Activated T-cell treated with anti-CD3 and anti-CD28 coated beads, Interleukin-2, amount 50 U/mL, for 72 hours (primary cell): ENCODE measurements around the gene ABHD8. TPM values are rescaled to one million over a fixed set of nuclear protein-coding genes. Genes with fewer than 3 reads are reported as not detected.
"Not testable (repeated sequence)": the region's sequence is repeated elsewhere in the genome, so short reads cannot be mapped to it uniquely, and the experiment has no call there.

Source experiments
- ATAC-seq, 2 donors: fragments of 150-1000 bp; cut with Tn5 transposase; replicated peaks in 1 of 2; 2 replicates each; pipeline ENCODE4 v1.10.0; 2021; ENCODE audit warnings: moderate library complexity in 2 of 2, mild to moderate bottlenecking in 1 of 2
- DNase-seq, 2 donors: peaks; one replicate each; pipeline ENCODE4 v3.0.0; 2021 to 2022; ENCODE audit warnings: mixed read lengths in 1 of 2
- H3K27ac Mint-ChIP-seq: one replicate; pipeline ENCODE4 v1.8.0; 2022; ENCODE audit warnings: mild to moderate bottlenecking, moderate library complexity, mixed read lengths
- H3K27me3 Mint-ChIP-seq: one replicate; pipeline ENCODE4 v1.8.0; 2022; ENCODE audit warnings: low read depth, mixed read lengths
- H3K36me3 Mint-ChIP-seq, 2 donors: one replicate each; pipeline ENCODE4 v1.8.0; 2022; ENCODE audit warnings: mixed read lengths in 2 of 2, mild to moderate bottlenecking in 1 of 2; ENCODE audit not compliant: insufficient read depth in 2 of 2
- H3K4me1 Mint-ChIP-seq: one replicate; pipeline ENCODE4 v1.8.0; 2022; ENCODE audit warnings: low read depth, mixed read lengths
- H3K4me3 Mint-ChIP-seq, 2 donors: one replicate each; pipeline ENCODE4 v1.8.0; 2022; ENCODE audit warnings: mild to moderate bottlenecking in 2 of 2, mixed read lengths in 2 of 2, moderate library complexity in 2 of 2
- H3K9me3 Mint-ChIP-seq, 2 donors: one replicate each; pipeline ENCODE4 v1.8.0; 2022; ENCODE audit warnings: mixed read lengths in 2 of 2
- total RNA-seq, 2 donors: library from RNA; stranded (reverse); gene quantifications; one replicate each; pipeline ENCODE4 v1.2.3, GENCODE V29; 2022

Gene ABHD8
- total RNA-seq, 2 donors from 2014 or later = 16.1 to 16.6 TPM

GRCh38 chr19:17305517-17306284, 2.5 kb upstream of the ABHD8 start, which contains the start of gene MRPL34:
TSS of gene MRPL34 (plus strand) at chr19:17305872. CDS start at chr19:17305893, 21 bp downstream.
- peak within 1 kb of the TSS; percentile 77 for H3K27ac Mint-ChIP-seq
- H3K27me3 Mint-ChIP-seq = no peaks in the 10 kb centered on the region
- no peaks in the 10 kb centered on the region for H3K9me3 Mint-ChIP-seq
- peaks cover 54% of the 10 kb centered on the region for H3K4me1 Mint-ChIP-seq
- ATAC-seq (peak; percentile 71 to 75), DNase-seq (peak; percentile 96 to 98)
- H3K4me3 Mint-ChIP-seq = peak within 1 kb of the TSS; percentile 86 to 94
- H3K36me3 Mint-ChIP-seq = peaks cover 0 to 1% of the 10 kb centered on the region in 2 donors

GRCh38 chr19:17305216-17305516, 1.9 kb upstream of the ABHD8 start:
- peak overlapping the region; percentile 86 to 94 for H3K4me3 Mint-ChIP-seq
- H3K4me1 Mint-ChIP-seq = peaks cover 49% of the 10 kb centered on the region
- no peak for DNase-seq
- no peaks in the 10 kb centered on the region for H3K27me3 Mint-ChIP-seq
- no peak for ATAC-seq
- H3K36me3 Mint-ChIP-seq = peaks cover 0 to 1% of the 10 kb centered on the region in 2 donors
- peak overlapping the region; percentile 57 for H3K27ac Mint-ChIP-seq
- no peaks in the 10 kb centered on the region for H3K9me3 Mint-ChIP-seq

- ATAC-seq = no peak
- H3K27ac Mint-ChIP-seq = peak overlapping the region; percentile 5
- no peaks in the 10 kb centered on the region for H3K36me3 Mint-ChIP-seq
- H3K4me3 Mint-ChIP-seq = peak overlapping the region; percentile 86 to 94
- no peaks in the 10 kb centered on the region for H3K9me3 Mint-ChIP-seq
- H3K27me3 Mint-ChIP-seq = no peaks in the 10 kb centered on the region
- no peak for DNase-seq
- H3K4me1 Mint-ChIP-seq = peaks cover 47% of the 10 kb centered on the region
Observed at GRCh38 chr19:17304386-17305215, 1.4 kb upstream of the ABHD8 start.

- no peak overlapping the region for H3K27ac Mint-ChIP-seq
- H3K27me3 Mint-ChIP-seq = no peaks in the 10 kb centered on the region
- DNase-seq (no peak), ATAC-seq (no peak)
- H3K4me3 Mint-ChIP-seq = peak overlapping the region; percentile 78 to 80
- H3K9me3 Mint-ChIP-seq = no peaks in the 10 kb centered on the region
- H3K36me3 Mint-ChIP-seq = no peaks in the 10 kb centered on the region
- H3K4me1 Mint-ChIP-seq = peaks cover 45% of the 10 kb centered on the region
Observed at GRCh38 chr19:17303940-17304267, 679 bp upstream of the ABHD8 start.

GRCh38 chr19:17302391-17303166, 646 bp downstream of the ABHD8 start:
- Mint-ChIP-seq H3K4me3 (peak overlapping the region; percentile 78 to 80), H3K27me3 (no peaks in the 10 kb centered on the region), H3K9me3 (no peaks in the 10 kb centered on the region), H3K4me1 (peaks cover 37% of the 10 kb centered on the region), H3K27ac (no peak overlapping the region), H3K36me3 (peaks cover 0 to 3% of the 10 kb centered on the region in 2 donors)
- DNase-seq (no peak), ATAC-seq (peak in 1 of 2 donors; percentile 2)

- ATAC-seq (no peak), DNase-seq (no peak)
- Mint-ChIP-seq H3K27ac (no peak overlapping the region), H3K27me3 (no peaks in the 10 kb centered on the region), H3K4me1 (peaks cover 31% of the 10 kb centered on the region), H3K9me3 (no peaks in the 10 kb centered on the region), H3K4me3 (no peak overlapping the region), H3K36me3 (peaks cover 0 to 3% of the 10 kb centered on the region in 2 donors)
Observed at GRCh38 chr19:17300992-17301619, 2.1 kb downstream of the ABHD8 start.

GRCh38 chr19:17296976-17297375, 6.2 kb downstream of the ABHD8 start:
- Mint-ChIP-seq H3K36me3 (peaks cover 0 to 3% of the 10 kb centered on the region in 2 donors), H3K4me3 (no peak overlapping the region), H3K27ac (no peak overlapping the region), H3K9me3 (no peaks in the 10 kb centered on the region), H3K4me1 (peaks cover 21% of the 10 kb centered on the region), H3K27me3 (no peaks in the 10 kb centered on the region)
- ATAC-seq (no peak), DNase-seq (no peak)

GRCh38 chr19:17296273-17296672, 7.0 kb downstream of the ABHD8 start:
- Mint-ChIP-seq H3K4me3 (no peak overlapping the region), H3K27ac (peak overlapping the region; percentile 60), H3K9me3 (no peaks in the 10 kb centered on the region), H3K27me3 (no peaks in the 10 kb centered on the region), H3K36me3 (peaks cover 0 to 3% of the 10 kb centered on the region in 2 donors), H3K4me1 (peaks cover 23% of the 10 kb centered on the region)
- ATAC-seq (no peak), DNase-seq (no peak)

- not testable (repeated sequence) for H3K9me3 Mint-ChIP-seq, H3K36me3 Mint-ChIP-seq, H3K27me3 Mint-ChIP-seq, H3K4me3 Mint-ChIP-seq, DNase-seq, H3K27ac Mint-ChIP-seq, ATAC-seq
- H3K4me1 Mint-ChIP-seq = peaks cover 23% of the 10 kb centered on the region
Observed at GRCh38 chr19:17295551-17295950, 7.7 kb downstream of the ABHD8 start.

- H3K27ac Mint-ChIP-seq = no peak overlapping the region
- peaks cover 0 to 3% of the 10 kb centered on the region in 2 donors for H3K36me3 Mint-ChIP-seq
- H3K27me3 Mint-ChIP-seq = no peaks in the 10 kb centered on the region
- no peaks in the 10 kb centered on the region for H3K9me3 Mint-ChIP-seq
- peaks cover 23% of the 10 kb centered on the region for H3K4me1 Mint-ChIP-seq
- DNase-seq = peak; percentile 69 to 79
- ATAC-seq = no peak
- no peak overlapping the region for H3K4me3 Mint-ChIP-seq
Observed at GRCh38 chr19:17294051-17294891, 9.0 kb downstream of the ABHD8 start.

GRCh38 chr19:17293605-17294004, 9.6 kb downstream of the ABHD8 start:
- H3K9me3 Mint-ChIP-seq = no peaks in the 10 kb centered on the region
- H3K27ac Mint-ChIP-seq = no peak overlapping the region
- no peak for DNase-seq
- peaks cover 0 to 3% of the 10 kb centered on the region in 2 donors for H3K36me3 Mint-ChIP-seq
- ATAC-seq = no peak
- no peak overlapping the region for H3K4me3 Mint-ChIP-seq
- H3K27me3 Mint-ChIP-seq = no peaks in the 10 kb centered on the region
- peaks cover 23% of the 10 kb centered on the region for H3K4me1 Mint-ChIP-seq
